Loucy (cell line): ENCODE results near the gene CACHD1.

Experiments used
- CTCF ChIP-seq: fragments of 200-600 bp; sonication (generic); conservative IDR thresholded peaks from 2 replicates; pipeline ENCODE4 v1.5.1; 2014; ENCODE audit warnings: mild to moderate bottlenecking, antibody characterized with exemption, low read length
- EZH2phosphoT487 ChIP-seq: fragments of 200-600 bp; IDR thresholded peaks from 2 replicates; pipeline ENCODE4 v1.6.1; 2018; ENCODE audit warnings: antibody characterized with exemption, mild to moderate bottlenecking, moderate library complexity, borderline replicate concordance

DNA sequence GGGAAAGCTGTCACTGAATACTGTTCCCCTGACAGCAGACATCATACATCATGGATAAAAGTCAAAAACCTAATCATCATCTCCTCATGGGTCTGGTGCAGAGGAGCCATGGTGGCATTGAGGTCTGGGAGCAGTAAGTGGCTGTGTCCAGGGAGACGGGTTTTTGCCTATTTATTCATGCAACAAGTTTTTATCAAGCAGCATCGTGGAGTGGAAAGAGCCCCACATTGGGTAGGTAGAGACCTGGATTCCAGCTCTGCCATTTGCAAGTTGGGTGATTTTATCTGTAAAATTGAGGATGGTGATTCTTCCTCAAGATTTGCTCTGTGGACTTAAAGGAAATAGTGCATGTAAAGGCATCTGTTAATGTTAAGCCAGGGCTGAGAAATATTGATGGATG is 4.2 kb downstream of the CACHD1 start:
- TF ChIP-seq CTCF, result no peak
- TF ChIP-seq EZH2phosphoT487, result no peak
